ENCODE results near the gene DAPK2.

GRCh38 chr15:64011736-64012135 lies 34.5 kb downstream of the DAPK2 start:
- TF ChIP-seq CEBPB (IDR thresholded peaks at IDR 0.05) (no peak), EP300 (IDR thresholded peaks at IDR 0.05; ENCODE audit: borderline replicate concordance) (no peak), FOXM1 (IDR thresholded peaks at IDR 0.05; ENCODE audit: borderline replicate concordance, low read depth) (no peak), CREB1 (IDR thresholded peaks at IDR 0.05; ENCODE audit: low read depth) (no peak), TCF12 (IDR thresholded peaks at IDR 0.05; ENCODE audit: low read depth) (no peak), YY1 (IDR thresholded peaks at IDR 0.05; ENCODE audit: low read depth) (no peak), NFIC (IDR thresholded peaks at IDR 0.05) (no peak), ZBTB7A (IDR thresholded peaks at IDR 0.05; ENCODE audit: low read depth) (no peak), RAD21 (IDR thresholded peaks at IDR 0.05; ENCODE audit: low read depth) (no peak)
- TF ChIP-seq, protein P1, sequence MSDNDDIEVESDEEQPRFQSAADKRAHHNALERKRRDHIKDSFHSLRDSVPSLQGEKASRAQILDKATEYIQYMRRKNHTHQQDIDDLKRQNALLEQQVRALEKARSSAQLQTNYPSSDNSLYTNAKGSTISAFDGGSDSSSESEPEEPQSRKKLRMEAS (IDR thresholded peaks at IDR 0.05) = no peak

All from Ishikawa (cell line).